Psoas muscle (tissue), 8 donors: ENCODE results near the gene NTRK3. TPM values are rescaled to one million over a fixed set of nuclear protein-coding genes. Genes with fewer than 3 reads are reported as not detected.
A peak's percentile ranks its signal among the peaks of the same experiment; 100 is the strongest.

Source experiments
- ATAC-seq, 4 donors: fragments of 200-7000 bp; cut with Tn5 transposase; one replicate each; pipeline ENCODE4 v1.9.1; 2020; ENCODE audit warnings: moderate library complexity in 3 of 4, mild to moderate bottlenecking in 2 of 4
- DNase-seq, 2 donors: peaks; one replicate each; pipeline ENCODE4 v3.0.0-alpha.2; 2020
- H3K27ac ChIP-seq: fragments of 200-600 bp; one replicate; pipeline ENCODE4 v1.8.0; 2022
- H3K27me3 ChIP-seq, 3 donors: fragments of 200-600 bp in 1 of 3; one replicate each; pipeline versions ENCODE4 v1.6.1 to v1.8.0; 2013 to 2022; ENCODE audit warnings: low read length in 2 of 3, mild to moderate bottlenecking in 2 of 3, moderate library complexity in 1 of 3; ENCODE audit not compliant: insufficient read depth in 3 of 3
- H3K36me3 ChIP-seq, 2 donors: fragments of 200-600 bp in 1 of 2; one replicate each; pipeline versions ENCODE4 v1.6.1 to v1.8.0; 2013 to 2022; ENCODE audit warnings: low read depth in 1 of 2, mild to moderate bottlenecking in 1 of 2, moderate library complexity in 1 of 2; ENCODE audit not compliant: insufficient read depth in 1 of 2
- H3K4me1 ChIP-seq: fragments of 200-600 bp; one replicate; pipeline ENCODE4 v1.8.0; 2022
- H3K4me3 ChIP-seq: fragments of 200-600 bp; one replicate; pipeline ENCODE4 v1.8.0; 2022; ENCODE audit warnings: mild to moderate bottlenecking
- H3K9me3 ChIP-seq: fragments of 200-600 bp; one replicate; pipeline ENCODE4 v1.8.0; 2022
- CTCF ChIP-seq: fragments of 200-600 bp; IDR thresholded peaks from one replicate; pipeline ENCODE4 v1.8.0; 2022; ENCODE audit warnings: antibody characterized with exemption
- WGBS, 3 donors: extraction: QIAGEN DNeasy Blood & Tissue Kit; methylation state at CpG; one replicate each; pipeline versions ENCODE4 v1.1.6 to v1.1.7; 2013; 5-methylcytosine and 5-hydroxymethylcytosine counted together
- intact Hi-C, 2 donors: fragments of 100-400 bp; cut with DNase I; formaldehyde crosslinking; loops; one replicate each; pipeline versions ENCODE4 v1.11.0 to v1.14.2; 2022
- polyA plus RNA-seq, 3 donors: library from polyadenylated mRNA; stranded (reverse); fragments of 200-250 nt; gene quantifications; one replicate each; pipeline ENCODE4 v1.2.3, GENCODE V29; 2013
- total RNA-seq, 4 donors: library from RNA; stranded (reverse); fragmentation: NEBNext Ultra II Directional in 2 of 4; extraction: Animal tissue kit (Norgen Biotek cat#: 25700) in 2 of 4; gene quantifications; one replicate each; pipeline versions ENCODE4 v1.2.1 to v1.2.4, GENCODE V29; 2021 to 2023
- donor health status: healthy with polysubstance abuse.
- donor health status: DM: no; HTN: no; CAD: no; lungs with moderate emphysema.
- donor health status: Bipolar disorder and iron deficiency.
- donor health status: healthy.
- donor health status: DM: yes; HTN: yes; CAD: no.
- donor health status: DM: no; HTN: no; CAD: no.
- donor health status: DM: no; HTN: no; CAD: no.
- donor health status: DM: yes; HTN: yes; CAD: no.

Gene NTRK3
- total and polyA plus RNA-seq, 7 donors, result 0.17 to 1.7 (median 0.57) TPM

DNA sequence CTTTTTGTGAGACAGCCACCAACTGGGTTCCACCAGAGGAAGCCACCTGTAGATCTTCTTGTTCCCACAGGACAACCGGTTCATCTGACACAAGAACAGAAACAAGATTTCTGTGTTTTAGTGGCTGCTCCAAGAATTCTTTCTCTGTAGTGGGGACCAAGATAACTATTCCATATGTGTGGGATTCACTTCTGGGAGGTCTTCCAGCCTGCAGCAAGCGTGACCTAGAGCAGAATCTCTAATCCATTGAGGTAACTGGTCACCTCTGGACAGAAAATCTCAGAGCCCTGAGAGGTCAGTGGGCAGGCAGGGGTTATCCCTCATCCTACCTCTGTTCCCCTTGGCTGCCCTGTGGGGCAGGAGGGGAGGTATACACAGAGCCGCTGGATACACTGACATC, 311.3 kb downstream of the NTRK3 start:
- intact Hi-C loops, result no loop called here
- Histone ChIP-seq H3K9me3 (no peaks in the 10 kb centered on the region), H3K4me1 (peaks cover 11% of the 10 kb centered on the region), H3K36me3 (no peaks in the 10 kb centered on the region), H3K27me3 (no peaks in the 10 kb centered on the region), H3K27ac (peak overlapping the region; percentile 46), H3K4me3 (no peak overlapping the region)
- no peak for DNase-seq
- no peak for ATAC-seq
- no peak for TF ChIP-seq CTCF
- WGBS, 3 donors, result 73 to 87% (median 76%) methylated on average over 3 of the region's 3 CpGs

DNA sequence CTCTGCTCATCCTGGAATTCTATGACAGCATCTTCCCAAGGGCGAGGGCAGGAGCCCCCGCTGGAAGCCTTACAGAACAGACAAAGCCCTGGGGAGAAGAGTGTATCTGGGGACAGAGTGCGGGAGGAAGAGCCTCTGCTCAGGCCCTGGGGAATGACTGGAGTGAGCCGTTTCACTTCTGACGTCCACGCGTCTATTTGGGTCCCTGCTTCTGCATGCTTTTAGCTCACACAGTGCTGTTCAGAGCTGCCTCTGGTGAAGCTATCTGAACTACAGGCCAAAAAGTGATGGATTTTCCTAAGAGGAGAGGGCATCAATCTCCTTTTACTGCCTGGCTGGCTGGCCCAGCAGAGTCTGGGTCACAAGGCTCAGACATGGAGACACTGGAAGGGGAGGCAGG, 311.8 kb downstream of the NTRK3 start:
- intact Hi-C loops, result no loop called here
- ATAC-seq (peak in 1 of 4 donors; percentile 43), DNase-seq (no peak)
- H3K27ac ChIP-seq, result no peak overlapping the region
- no peaks in the 10 kb centered on the region for H3K9me3 ChIP-seq
- no peak overlapping the region for H3K4me3 ChIP-seq
- H3K27me3 ChIP-seq, result no peaks in the 10 kb centered on the region
- H3K36me3 ChIP-seq, result no peaks in the 10 kb centered on the region
- no peak for TF ChIP-seq CTCF
- peaks cover 5% of the 10 kb centered on the region for H3K4me1 ChIP-seq
- WGBS, 3 donors, result 67 to 86% (median 74%) methylated on average over 7 of the region's 7 CpGs

GRCh38 chr15:87944050-87944449, 312.5 kb downstream of the NTRK3 start:
- ATAC-seq (no peak), DNase-seq (no peak)
- no peaks in the 10 kb centered on the region for H3K9me3 ChIP-seq
- no peak overlapping the region for H3K4me3 ChIP-seq
- H3K36me3 ChIP-seq, result no peaks in the 10 kb centered on the region
- 72 to 78% (median 73%) methylated on average over 3 of the region's 3 CpGs for WGBS, 3 donors
- TF ChIP-seq CTCF, result no peak
- no peaks in the 10 kb centered on the region for H3K4me1 ChIP-seq
- no peak overlapping the region for H3K27ac ChIP-seq
- intact Hi-C loops, result no loop called here
- no peaks in the 10 kb centered on the region for H3K27me3 ChIP-seq

DNA sequence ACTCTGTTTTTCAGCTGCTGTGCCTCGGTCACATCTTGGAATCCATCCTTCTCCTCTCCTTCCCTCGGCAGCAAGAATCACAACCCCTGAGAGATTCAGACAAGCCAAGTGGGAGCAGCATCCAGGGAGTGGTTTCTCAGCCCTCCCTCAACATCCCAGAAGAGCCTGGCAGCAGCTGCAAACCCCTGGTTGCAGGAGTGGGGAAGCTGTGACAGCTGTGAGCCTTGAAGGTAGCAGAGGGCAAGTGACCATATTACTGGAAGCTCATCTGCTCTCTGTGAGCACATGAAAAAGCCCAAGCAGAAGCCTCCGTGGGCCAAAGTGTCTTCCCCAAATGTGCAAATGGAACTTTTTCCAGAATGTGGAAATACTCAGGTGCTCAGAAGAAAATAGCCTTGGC, 312.9 kb downstream of the NTRK3 start:
- H3K4me3 ChIP-seq, result no peak overlapping the region
- ATAC-seq (no peak), DNase-seq (no peak)
- H3K4me1 ChIP-seq, result no peaks in the 10 kb centered on the region
- H3K9me3 ChIP-seq, result no peaks in the 10 kb centered on the region
- no peak for TF ChIP-seq CTCF
- intact Hi-C loops, result no loop called here
- WGBS, 3 donors, result 26 to 46% (median 42%) methylated on average over 3 of the region's 3 CpGs
- H3K27me3 ChIP-seq, result no peaks in the 10 kb centered on the region
- H3K27ac ChIP-seq, result no peak overlapping the region
- no peaks in the 10 kb centered on the region for H3K36me3 ChIP-seq

DNA sequence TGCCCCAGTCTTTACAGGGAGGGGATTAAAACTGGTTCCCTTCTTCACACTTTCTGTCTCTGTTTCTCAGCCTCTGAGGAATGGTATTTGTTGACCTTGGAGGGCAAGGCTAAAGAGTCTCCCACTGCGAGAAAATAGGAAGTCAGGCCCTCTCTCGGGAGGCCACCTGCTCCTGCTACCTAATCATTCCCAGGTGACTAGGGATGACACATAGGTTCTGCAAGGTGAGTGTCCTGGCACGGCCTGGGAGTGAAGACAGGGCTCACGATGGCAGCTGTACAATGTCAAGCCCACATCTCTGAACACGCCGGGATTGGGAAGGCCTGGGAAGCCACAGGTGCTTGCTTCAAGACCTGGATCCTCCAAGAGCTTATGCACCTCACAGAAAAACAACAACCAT, 314.2 kb downstream of the NTRK3 start:
- no peak for TF ChIP-seq CTCF
- 88 to 92% (median 90%) methylated on average over 6 of the region's 6 CpGs for WGBS, 3 donors
- no peaks in the 10 kb centered on the region for H3K36me3 ChIP-seq
- H3K4me3 ChIP-seq, result no peak overlapping the region
- ATAC-seq (no peak), DNase-seq (no peak)
- H3K9me3 ChIP-seq, result no peaks in the 10 kb centered on the region
- H3K27me3 ChIP-seq, result no peaks in the 10 kb centered on the region
- intact Hi-C loops, result no loop called here
- H3K4me1 ChIP-seq, result no peaks in the 10 kb centered on the region
- no peak overlapping the region for H3K27ac ChIP-seq
